PFSK-1 (cell line): ENCODE measurements around the gene MRPL50.

Source experiments
- FOXP2 ChIP-seq: optimal IDR thresholded peaks from 2 replicates; pipeline ENCODE3; 2011; ENCODE audit warnings: borderline replicate concordance, control low read depth, inconsistent platforms; ENCODE audit not compliant: insufficient read depth; ENCODE audit errors: extremely low read length, extremely low read depth
- POLR2AphosphoS5 ChIP-seq: IDR thresholded peaks from 2 replicates; pipeline ENCODE4 v1.6.1; 2012; ENCODE audit warnings: low read depth, mild to moderate bottlenecking, control low read depth, low read length, moderate library complexity
- SIN3A ChIP-seq: IDR thresholded peaks from 2 replicates; pipeline ENCODE4 v1.6.1; 2012; ENCODE audit warnings: mild to moderate bottlenecking, low read length, moderate library complexity, borderline replicate concordance; ENCODE audit not compliant: insufficient read depth
- TAF1 ChIP-seq: IDR thresholded peaks from 2 replicates; pipeline ENCODE4 v1.6.1; 2012; ENCODE audit warnings: low read length, control low read depth, borderline replicate concordance; ENCODE audit not compliant: insufficient read depth
- TF ChIP-seq, protein P1 (sequence below), 2 experiments: IDR thresholded peaks; 2 replicates each; pipeline versions ENCODE4 v1.6.1 to v1.8.0; 2011 to 2012; ENCODE audit warnings: low read depth in 2 of 2, low read length in 2 of 2, control low read depth in 1 of 2, inconsistent platforms in 1 of 2, mild to moderate bottlenecking in 1 of 2, moderate library complexity in 1 of 2; ENCODE audit not compliant: insufficient read depth in 1 of 2

The MRPL50 gene

DNA sequence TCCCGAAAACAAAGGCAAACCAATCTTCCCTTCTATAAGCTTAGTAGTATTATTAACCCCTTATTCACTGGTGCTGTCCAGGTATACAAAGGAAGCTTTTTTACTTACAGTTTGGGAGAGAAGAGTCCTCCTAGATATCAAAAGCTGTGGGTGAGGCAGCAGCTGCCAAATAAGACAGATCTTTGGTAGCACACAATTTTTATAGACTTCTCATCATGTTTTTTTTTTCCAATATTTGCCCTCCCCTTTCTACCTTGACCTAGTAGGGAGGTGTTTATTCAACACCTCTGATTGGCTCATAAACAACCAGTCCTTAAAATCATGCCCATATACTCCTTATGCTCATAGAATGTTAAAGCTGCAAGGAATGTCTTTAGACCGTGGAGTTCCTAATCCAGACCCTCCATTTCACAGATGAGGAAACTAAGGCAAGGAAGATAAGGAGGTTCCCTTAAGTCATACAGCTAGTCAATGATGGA lies 37.2 kb upstream of the MRPL50 start, which contains the start of gene ALDOB:
Gene ALDOB (minus strand): TSS at position 174 of the 479 bp plus-strand sequence. CDS start 4,887 bp downstream, outside the sequence.
- no peak for TF ChIP-seq SIN3A
- no peak for TF ChIP-seq POLR2AphosphoS5
- no peak for TF ChIP-seq TAF1
- no peak for TF ChIP-seq FOXP2
- TF ChIP-seq, protein P1, sequence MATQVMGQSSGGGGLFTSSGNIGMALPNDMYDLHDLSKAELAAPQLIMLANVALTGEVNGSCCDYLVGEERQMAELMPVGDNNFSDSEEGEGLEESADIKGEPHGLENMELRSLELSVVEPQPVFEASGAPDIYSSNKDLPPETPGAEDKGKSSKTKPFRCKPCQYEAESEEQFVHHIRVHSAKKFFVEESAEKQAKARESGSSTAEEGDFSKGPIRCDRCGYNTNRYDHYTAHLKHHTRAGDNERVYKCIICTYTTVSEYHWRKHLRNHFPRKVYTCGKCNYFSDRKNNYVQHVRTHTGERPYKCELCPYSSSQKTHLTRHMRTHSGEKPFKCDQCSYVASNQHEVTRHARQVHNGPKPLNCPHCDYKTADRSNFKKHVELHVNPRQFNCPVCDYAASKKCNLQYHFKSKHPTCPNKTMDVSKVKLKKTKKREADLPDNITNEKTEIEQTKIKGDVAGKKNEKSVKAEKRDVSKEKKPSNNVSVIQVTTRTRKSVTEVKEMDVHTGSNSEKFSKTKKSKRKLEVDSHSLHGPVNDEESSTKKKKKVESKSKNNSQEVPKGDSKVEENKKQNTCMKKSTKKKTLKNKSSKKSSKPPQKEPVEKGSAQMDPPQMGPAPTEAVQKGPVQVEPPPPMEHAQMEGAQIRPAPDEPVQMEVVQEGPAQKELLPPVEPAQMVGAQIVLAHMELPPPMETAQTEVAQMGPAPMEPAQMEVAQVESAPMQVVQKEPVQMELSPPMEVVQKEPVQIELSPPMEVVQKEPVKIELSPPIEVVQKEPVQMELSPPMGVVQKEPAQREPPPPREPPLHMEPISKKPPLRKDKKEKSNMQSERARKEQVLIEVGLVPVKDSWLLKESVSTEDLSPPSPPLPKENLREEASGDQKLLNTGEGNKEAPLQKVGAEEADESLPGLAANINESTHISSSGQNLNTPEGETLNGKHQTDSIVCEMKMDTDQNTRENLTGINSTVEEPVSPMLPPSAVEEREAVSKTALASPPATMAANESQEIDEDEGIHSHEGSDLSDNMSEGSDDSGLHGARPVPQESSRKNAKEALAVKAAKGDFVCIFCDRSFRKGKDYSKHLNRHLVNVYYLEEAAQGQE (IDR thresholded peaks at IDR 0.05; ENCODE audit: insufficient read depth in 1 of 2, low read depth in 2 of 2, low read length in 2 of 2) = no peak

DNA sequence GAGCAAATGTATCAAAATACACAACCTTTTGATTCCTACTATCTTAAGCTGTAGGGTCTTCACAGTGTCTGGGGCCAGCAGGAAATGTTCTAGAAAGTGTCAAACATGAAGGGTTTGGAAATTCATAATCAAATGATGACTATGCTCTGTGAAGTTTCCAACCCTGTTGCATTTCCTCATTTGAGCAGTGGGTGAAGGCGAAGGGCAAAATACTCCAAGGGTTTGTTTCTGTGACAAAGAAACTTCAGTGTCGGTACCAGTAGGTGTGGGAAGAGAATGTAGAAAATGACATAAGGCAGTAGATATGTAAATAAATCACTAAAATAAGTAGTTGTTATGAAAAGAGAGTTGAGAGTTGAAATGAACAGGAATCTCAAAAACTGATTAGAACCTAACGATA lies 36.6 kb upstream of the MRPL50 start:
- TF ChIP-seq POLR2AphosphoS5 (no peak), TAF1 (no peak), SIN3A (no peak), FOXP2 (no peak)
- TF ChIP-seq, protein P1 (IDR thresholded peaks at IDR 0.05; ENCODE audit: insufficient read depth in 1 of 2, low read depth in 2 of 2, low read length in 2 of 2) = no peak

DNA sequence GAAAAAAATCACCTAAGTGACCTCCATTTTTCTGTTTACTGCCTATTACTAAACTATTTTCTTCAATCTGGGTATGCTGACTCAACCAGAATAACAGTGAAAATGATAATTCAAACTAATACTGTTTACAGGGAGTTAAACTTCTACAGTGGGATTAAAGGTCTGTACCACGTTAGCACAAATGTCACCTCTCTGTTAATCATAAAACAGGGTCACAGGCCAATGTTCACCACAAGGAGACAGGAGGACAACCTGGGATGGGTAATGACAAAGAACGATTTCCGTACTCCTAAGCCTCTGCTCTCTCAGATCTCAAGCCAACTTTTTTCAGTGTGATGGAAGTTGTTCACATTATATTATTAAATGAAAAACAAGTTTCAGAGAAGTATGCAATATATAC lies 34.8 kb upstream of the MRPL50 start:
- TF ChIP-seq SIN3A (no peak), FOXP2 (no peak), POLR2AphosphoS5 (no peak), TAF1 (no peak)
- TF ChIP-seq, protein P1 (IDR thresholded peaks at IDR 0.05; ENCODE audit: insufficient read depth in 1 of 2, low read depth in 2 of 2, low read length in 2 of 2) = no peak

DNA sequence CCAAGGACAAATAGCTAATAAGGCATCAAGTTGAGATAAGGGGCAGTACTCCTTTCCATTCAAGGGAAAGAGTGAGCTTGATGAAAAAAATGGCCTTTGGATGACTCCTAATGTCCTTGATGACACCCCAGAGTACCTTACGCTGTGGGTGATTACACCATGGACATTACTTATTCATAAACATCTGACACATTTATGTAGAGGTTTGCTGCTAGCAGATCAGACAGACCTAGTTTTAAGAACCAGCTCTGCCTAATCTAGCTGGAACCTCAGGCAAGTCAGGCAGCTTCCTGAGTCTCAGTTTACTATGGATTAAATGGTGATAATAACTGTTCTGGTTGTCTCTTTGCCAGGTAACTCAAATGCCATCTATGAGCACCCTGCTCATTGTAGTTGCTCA lies 34.3 kb upstream of the MRPL50 start:
- TF ChIP-seq SIN3A = no peak
- TF ChIP-seq FOXP2 = no peak
- no peak for TF ChIP-seq TAF1
- TF ChIP-seq, protein P1 (IDR thresholded peaks at IDR 0.05; ENCODE audit: insufficient read depth in 1 of 2, low read depth in 2 of 2, low read length in 2 of 2) = no peak

DNA sequence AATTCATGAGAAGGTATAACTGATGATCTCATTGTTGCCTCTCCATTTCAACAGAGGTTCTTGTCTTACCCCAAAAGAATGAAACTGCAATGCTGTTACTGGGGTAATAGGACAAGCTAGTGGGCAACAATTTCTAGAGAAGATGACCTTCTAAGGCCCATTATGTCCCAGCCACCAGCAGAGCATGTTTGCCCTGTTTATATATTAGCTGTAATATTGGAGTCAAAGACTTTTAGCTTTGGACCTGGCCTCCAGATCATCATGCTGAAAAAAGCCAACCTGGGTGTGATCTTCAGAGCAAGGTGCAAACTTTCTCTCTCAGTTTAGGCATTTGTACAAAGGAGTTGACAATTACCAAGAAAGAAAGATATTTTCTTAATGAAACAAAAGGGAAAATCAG lies 33.8 kb upstream of the MRPL50 start:
- no peak for TF ChIP-seq POLR2AphosphoS5
- TF ChIP-seq, protein P1 (IDR thresholded peaks at IDR 0.05; ENCODE audit: insufficient read depth in 1 of 2, low read depth in 2 of 2, low read length in 2 of 2) = no peak
- TF ChIP-seq SIN3A = no peak
- no peak for TF ChIP-seq TAF1
- TF ChIP-seq FOXP2 = no peak
